B cell (primary cell): Measurements from ENCODE around the gene PLD1. TPM values are rescaled to one million over a fixed set of nuclear protein-coding genes. Genes with fewer than 3 reads are reported as not detected.

Experiments
- ATAC-seq: fragments of 200-7000 bp; cut with Tn5 transposase; one replicate; pipeline ENCODE4 v1.10.0; 2021; ENCODE audit warnings: low read depth, mild to moderate bottlenecking, moderate number of reproducible peaks, moderate library complexity
- CTCF ChIA-PET: fragments of 350-600 bp; sonication (Branson Sonifier 250); formaldehyde crosslinking; loops from one replicate; lab custom pipeline; 2021; ENCODE audit warnings: antibody characterized with exemption, inconsistent platforms; lab: Charles Lee
- POLR2A ChIA-PET: fragments of 350-600 bp; sonication (Branson Sonifier 250); formaldehyde crosslinking; loops from one replicate; lab custom pipeline; 2021; ENCODE audit warnings: antibody characterized with exemption; lab: Charles Lee
- DNase-seq: peaks from one replicate; pipeline ENCODE4 v3.0.0; 2013
- H2AFZ ChIP-seq: 2 replicates; pipeline ENCODE4 v1.6.1; 2012; ENCODE audit warnings: mild to moderate bottlenecking, low read depth, low read length; ENCODE audit not compliant: insufficient read depth, poor library complexity, severe bottlenecking
- H3K27ac ChIP-seq, 2 donors: 1 replicate in 1 of 2; 2 replicates in 1 of 2; pipeline ENCODE4 v1.5.1; 2012 to 2013; ENCODE audit warnings: low read length in 2 of 2, mild to moderate bottlenecking in 2 of 2, moderate library complexity in 1 of 2
- H3K27me3 ChIP-seq, 4 experiments: fragments of 200-600 bp in 1 of 4; sonication (generic) in 1 of 4; replicated peaks in 1 of 4; 1 replicate in 2 of 4; 2 replicates in 2 of 4; pipeline versions ENCODE4 v1.6.1 to v1.7.0; 2013 to 2016; ENCODE audit warnings: low read length in 3 of 4, mild to moderate bottlenecking in 2 of 4, mixed read lengths in 1 of 4, moderate library complexity in 1 of 4; ENCODE audit not compliant: insufficient read depth in 4 of 4, control insufficient read depth in 3 of 4; ENCODE audit errors: control extremely low read depth in 1 of 4
- H3K36me3 ChIP-seq, 2 experiments: replicated peaks in 1 of 2; 1 replicate in 1 of 2; 2 replicates in 1 of 2; pipeline versions ENCODE4 v1.6.1 to v1.7.1; 2013; ENCODE audit warnings: low read length in 1 of 2; ENCODE audit not compliant: insufficient read depth in 2 of 2, control insufficient read depth in 1 of 2; ENCODE audit errors: control extremely low read depth in 1 of 2, extremely low read depth in 1 of 2
- H3K4me1 ChIP-seq, 2 donors: fragments of 200-600 bp in 1 of 2; sonication (generic) in 1 of 2; 1 replicate in 1 of 2; 2 replicates in 1 of 2; pipeline versions ENCODE4 v1.5.1 to v1.6.1; 2013 to 2017; ENCODE audit warnings: low read length in 2 of 2; ENCODE audit not compliant: control insufficient read depth in 2 of 2, insufficient read depth in 2 of 2
- H3K4me2 ChIP-seq: replicated peaks from 2 replicates; pipeline ENCODE3; 2012; ENCODE audit warnings: mild to moderate bottlenecking, low read depth, low read length; ENCODE audit not compliant: poor library complexity, severe bottlenecking
- H3K4me3 ChIP-seq, 5 experiments: fragments of 200-600 bp in 1 of 5; sonication (generic) in 1 of 5; 1 replicate in 3 of 5; 2 replicates in 2 of 5; pipeline versions ENCODE4 v1.5.1 to v1.7.0; 2011 to 2016; ENCODE audit warnings: low read length in 4 of 5, mild to moderate bottlenecking in 4 of 5, low read depth in 2 of 5, control low read depth in 1 of 5, moderate library complexity in 1 of 5; ENCODE audit not compliant: insufficient read depth in 1 of 5; ENCODE audit errors: control extremely low read depth in 1 of 5, extremely low read depth in 1 of 5
- H3K79me2 ChIP-seq: fragments of 200-600 bp; sonication (generic); one replicate; pipeline ENCODE4 v1.6.0; 2016; ENCODE audit warnings: low read length; ENCODE audit not compliant: control insufficient read depth, insufficient read depth
- H3K9ac ChIP-seq: fragments of 200-600 bp; sonication (generic); 2 replicates; pipeline ENCODE4 v1.6.1; 2017; ENCODE audit warnings: mild to moderate bottlenecking, low read length, moderate library complexity
- H3K9me3 ChIP-seq, 3 donors: one replicate each; pipeline versions ENCODE4 v1.6.1 to v1.7.1; 2013; ENCODE audit warnings: low read length in 2 of 3; ENCODE audit not compliant: control insufficient read depth in 2 of 3, insufficient read depth in 1 of 3; ENCODE audit errors: control extremely low read depth in 1 of 3
- H4K20me1 ChIP-seq: 2 replicates; pipeline ENCODE4 v1.6.0; 2012; ENCODE audit warnings: mild to moderate bottlenecking, low read length; ENCODE audit not compliant: insufficient read depth, control insufficient read depth, poor library complexity, severe bottlenecking
- H3K27ac Mint-ChIP-seq: one replicate; pipeline ENCODE4 v1.8.0; 2021; ENCODE audit warnings: mixed read lengths
- H3K27me3 Mint-ChIP-seq: one replicate; pipeline ENCODE4 v1.8.0; 2021; ENCODE audit warnings: mixed read lengths
- H3K4me1 Mint-ChIP-seq: one replicate; pipeline ENCODE4 v1.8.0; 2021; ENCODE audit warnings: mixed read lengths
- H3K4me3 Mint-ChIP-seq: one replicate; pipeline ENCODE4 v1.8.0; 2021; ENCODE audit warnings: mixed read lengths
- H3K9me3 Mint-ChIP-seq: one replicate; pipeline ENCODE4 v1.8.0; 2022; ENCODE audit warnings: mixed read lengths; ENCODE audit not compliant: insufficient read depth
- EZH2 ChIP-seq: IDR thresholded peaks from 2 replicates; pipeline ENCODE4 v1.6.1; 2012; ENCODE audit warnings: borderline replicate concordance, low read depth, mild to moderate bottlenecking, moderate library complexity, low read length; ENCODE audit not compliant: insufficient read depth, poor library complexity, severe bottlenecking
- WGBS: methylation state at CpG from one replicate; pipeline ENCODE4 v1.1.5; 2013; ENCODE audit warnings: missing lambda C conversion rate; ENCODE audit not compliant: insufficient coverage; 5-methylcytosine and 5-hydroxymethylcytosine counted together
- intact Hi-C: fragments of 100-400 bp; cut with micrococcal nuclease; formaldehyde crosslinking; loops from one replicate; pipeline ENCODE4 v1.10.0; 2022
- polyA plus RNA-seq: library from polyadenylated mRNA; depleted of rRNA; stranded (reverse); fragments of >200 nt; gene quantifications from 2 replicates; pipeline ENCODE4 v1.2.3, GENCODE V29; 2012
- total RNA-seq, 2 donors: library from RNA; stranded (reverse); fragments of 120-200 nt in 1 of 2; gene quantifications; 1 replicate in 1 of 2; 2 replicates in 1 of 2; pipeline versions ENCODE4 v1.2.3 to v1.2.4, GENCODE V29; 2013 to 2022
- TF ChIP-seq, protein P1 (sequence below): fragments of 200-600 bp; IDR thresholded peaks from one replicate; pipeline ENCODE4 v1.8.0; 2022; ENCODE audit warnings: antibody characterized with exemption, mild to moderate bottlenecking

Gene PLD1
- total and polyA plus RNA-seq, 2 donors (not counting 1 experiment from before 2014, with no cell fraction given) = 0.24 to 0.52 TPM

DNA sequence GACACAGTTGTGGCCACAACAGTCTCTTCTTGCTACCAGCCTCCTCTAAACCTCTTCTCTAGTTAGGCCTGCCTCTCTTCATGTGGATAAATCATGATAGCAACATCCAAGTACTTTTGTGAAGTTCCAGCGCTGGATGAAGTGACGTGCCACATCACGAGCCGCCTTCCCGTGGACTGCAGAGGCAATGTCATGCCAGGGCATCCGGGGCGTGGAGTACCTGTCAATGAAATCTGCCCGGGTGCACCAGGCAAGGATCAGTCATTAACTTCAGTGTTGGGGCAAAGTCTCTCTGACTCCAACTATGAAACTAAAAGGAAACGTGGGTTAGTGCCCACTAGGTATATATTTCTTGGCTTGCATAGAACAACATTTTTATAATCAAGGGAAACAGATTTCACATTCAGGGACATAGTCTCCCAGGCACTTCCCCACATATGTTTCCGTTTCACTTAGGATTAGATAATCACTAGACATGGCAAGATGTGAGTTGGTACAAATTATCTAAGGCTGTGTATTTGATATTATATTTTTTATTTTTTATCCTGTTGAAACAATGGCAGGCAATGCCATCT lies 133.6 kb downstream of the PLD1 start:
- H3K4me3 ChIP-seq = no peak overlapping the region
- intact Hi-C loops = no loop called here
- no peak overlapping the region for H3K4me3 Mint-ChIP-seq
- H2AFZ ChIP-seq = no peak overlapping the region
- 47% methylated on average over 6 of the region's 10 CpGs for WGBS
- ATAC-seq = no peak
- no peak overlapping the region for H3K9ac ChIP-seq
- no peaks in the 10 kb centered on the region for H3K4me1 Mint-ChIP-seq
- no peak for TF ChIP-seq EZH2
- TF ChIP-seq, protein P1, sequence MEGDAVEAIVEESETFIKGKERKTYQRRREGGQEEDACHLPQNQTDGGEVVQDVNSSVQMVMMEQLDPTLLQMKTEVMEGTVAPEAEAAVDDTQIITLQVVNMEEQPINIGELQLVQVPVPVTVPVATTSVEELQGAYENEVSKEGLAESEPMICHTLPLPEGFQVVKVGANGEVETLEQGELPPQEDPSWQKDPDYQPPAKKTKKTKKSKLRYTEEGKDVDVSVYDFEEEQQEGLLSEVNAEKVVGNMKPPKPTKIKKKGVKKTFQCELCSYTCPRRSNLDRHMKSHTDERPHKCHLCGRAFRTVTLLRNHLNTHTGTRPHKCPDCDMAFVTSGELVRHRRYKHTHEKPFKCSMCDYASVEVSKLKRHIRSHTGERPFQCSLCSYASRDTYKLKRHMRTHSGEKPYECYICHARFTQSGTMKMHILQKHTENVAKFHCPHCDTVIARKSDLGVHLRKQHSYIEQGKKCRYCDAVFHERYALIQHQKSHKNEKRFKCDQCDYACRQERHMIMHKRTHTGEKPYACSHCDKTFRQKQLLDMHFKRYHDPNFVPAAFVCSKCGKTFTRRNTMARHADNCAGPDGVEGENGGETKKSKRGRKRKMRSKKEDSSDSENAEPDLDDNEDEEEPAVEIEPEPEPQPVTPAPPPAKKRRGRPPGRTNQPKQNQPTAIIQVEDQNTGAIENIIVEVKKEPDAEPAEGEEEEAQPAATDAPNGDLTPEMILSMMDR = no peak
- no peak for DNase-seq
- no peaks in the 10 kb centered on the region for H3K79me2 ChIP-seq
- no peak overlapping the region for H3K27ac ChIP-seq
- H3K27me3 Mint-ChIP-seq = peaks cover 5% of the 10 kb centered on the region
- no peaks in the 10 kb centered on the region for H3K27me3 ChIP-seq
- no peaks in the 10 kb centered on the region for H3K9me3 Mint-ChIP-seq
- POLR2A ChIA-PET = no interaction called here
- H3K4me2 ChIP-seq = no peak overlapping the region
- H3K27ac Mint-ChIP-seq = no peak overlapping the region
- H4K20me1 ChIP-seq = no peaks in the 10 kb centered on the region
- CTCF ChIA-PET = no interaction called here
- no peaks in the 10 kb centered on the region for H3K36me3 ChIP-seq
- no peaks in the 10 kb centered on the region for H3K4me1 ChIP-seq
- no peaks in the 10 kb centered on the region for H3K9me3 ChIP-seq

DNA sequence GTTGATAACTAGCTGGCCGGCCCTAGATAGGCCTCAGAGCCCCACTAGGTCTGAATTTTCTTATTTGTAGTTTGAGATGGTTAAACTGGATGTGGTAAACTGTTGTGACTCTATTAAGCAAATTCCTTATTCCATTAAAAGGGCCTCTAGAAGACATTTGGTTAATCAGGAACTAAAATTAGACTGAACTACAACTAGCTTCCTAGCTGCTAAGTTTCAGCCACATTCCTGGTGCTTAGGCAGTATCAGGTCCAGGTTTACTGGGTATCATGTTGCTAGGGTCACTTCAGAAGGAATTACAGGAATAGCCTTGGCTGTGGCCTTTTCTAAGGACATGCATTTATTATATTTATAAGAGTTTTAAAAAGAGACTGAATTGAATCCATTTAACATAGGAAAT lies 136.3 kb downstream of the PLD1 start:
- Histone ChIP-seq H3K9ac (no peak overlapping the region), H3K27ac (no peak overlapping the region), H3K36me3 (no peaks in the 10 kb centered on the region), H3K4me3 (no peak overlapping the region), H3K79me2 (no peaks in the 10 kb centered on the region), H4K20me1 (no peaks in the 10 kb centered on the region), H3K27me3 (no peaks in the 10 kb centered on the region), H3K4me2 (no peak overlapping the region), H3K9me3 (no peaks in the 10 kb centered on the region), H2AFZ (no peak overlapping the region), H3K4me1 (no peaks in the 10 kb centered on the region)
- intact Hi-C loops = no loop called here
- Mint-ChIP-seq H3K9me3 (no peaks in the 10 kb centered on the region), H3K4me3 (no peak overlapping the region), H3K4me1 (no peaks in the 10 kb centered on the region), H3K27me3 (no peaks in the 10 kb centered on the region), H3K27ac (no peak overlapping the region)
- no peak for TF ChIP-seq EZH2
- TF ChIP-seq, protein P1 = no peak
- POLR2A ChIA-PET = no interaction called here
- WGBS = no CpG with 5 or more reads among the region's 1 CpG
- no peak for DNase-seq
- ATAC-seq = no peak
- CTCF ChIA-PET = no interaction called here
